Erythroblast (primary cell): Measurements from ENCODE around the gene PSMF1.
A peak's percentile ranks its signal among the peaks of the same experiment; 100 is the strongest.

Experiments
- DNase-seq, 2 experiments: peaks; one replicate each; lab custom pipeline; 2025; lab: John Stamatoyannopoulos, UW
- GATA1 ChIP-seq: IDR thresholded peaks from 2 replicates; pipeline ENCODE4 v1.6.1; 2011; ENCODE audit warnings: low read depth, mild to moderate bottlenecking, control low read depth, low read length, moderate library complexity
- POLR2A ChIP-seq: IDR thresholded peaks from 2 replicates; pipeline ENCODE4 v1.6.1; 2011; ENCODE audit warnings: mild to moderate bottlenecking, low read length

The PSMF1 gene

GRCh38 chr20:1199212-1199873, 80.9 kb downstream of the PSMF1 start:
- no peak for DNase-seq
- TF ChIP-seq POLR2A (no peak), GATA1 (no peak)

- TF ChIP-seq GATA1 (no peak), POLR2A (no peak)
Observed at GRCh38 chr20:1199964-1200363, 81.6 kb downstream of the PSMF1 start.

DNA sequence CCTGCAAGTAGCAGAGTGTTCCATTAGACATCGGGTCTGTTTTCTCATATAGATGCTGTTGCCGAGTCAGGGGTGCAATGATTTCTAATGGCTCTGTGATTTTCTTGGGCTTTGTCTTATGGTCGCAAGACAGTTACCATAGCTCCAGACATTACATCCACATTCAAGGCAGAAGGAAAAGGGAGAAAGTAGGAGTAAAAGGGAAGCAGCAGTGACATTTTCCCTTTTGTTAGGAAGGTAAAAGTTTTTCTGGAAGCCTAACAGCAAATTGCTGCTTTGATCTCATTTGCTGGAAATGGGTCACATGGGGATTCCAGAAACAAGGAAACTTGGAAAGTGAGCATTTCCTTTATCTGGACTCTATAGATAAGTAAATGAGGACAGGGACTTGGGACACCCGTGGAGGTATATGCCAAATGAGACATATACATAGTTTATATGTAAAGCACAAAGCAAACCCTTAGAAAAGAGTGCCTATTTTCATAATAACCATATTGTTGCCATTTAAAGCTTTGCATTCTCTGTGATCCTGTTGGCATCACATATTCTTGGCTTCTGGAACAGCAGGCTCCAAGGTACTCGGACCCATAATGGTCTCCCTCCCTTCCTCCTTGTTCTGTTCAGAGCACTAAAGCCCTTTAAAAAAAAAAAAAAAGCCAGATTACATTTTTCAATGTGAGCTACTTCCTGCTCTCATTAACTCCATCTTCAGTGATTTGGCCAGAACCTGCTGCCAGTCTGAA, 84.5 kb downstream of the PSMF1 start, which contains the start of gene C20orf202:
TSS of gene C20orf202 (plus strand) at position 693 of the 743 bp plus-strand sequence. CDS start 132 bp downstream, outside the sequence.
- TF ChIP-seq POLR2A = no peak
- no peak for TF ChIP-seq GATA1
- DNase-seq = no peak

More at GRCh38 chr20:1199964-1200363, 81.6 kb downstream of the PSMF1 start:
- no peak for DNase-seq

DNA sequence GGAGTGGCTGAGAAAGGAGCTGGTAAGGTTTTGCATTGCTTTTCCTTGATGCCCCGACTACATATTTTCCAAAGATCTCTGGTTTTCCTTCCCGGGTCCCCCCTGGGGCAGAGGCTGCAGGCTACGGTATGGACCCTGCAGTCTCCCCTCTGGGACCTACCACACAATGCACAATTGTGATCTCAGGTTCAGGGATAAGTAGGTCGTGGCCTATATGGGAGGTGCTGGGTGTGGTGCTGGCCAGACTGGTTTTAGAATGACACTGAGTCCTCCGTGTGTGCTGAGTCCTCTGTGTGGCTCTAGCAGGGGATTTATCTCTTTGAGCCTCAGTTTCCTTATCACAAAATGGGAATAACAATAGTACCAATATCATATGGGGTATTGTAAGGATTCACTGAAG, 85.2 kb downstream of the PSMF1 start:
- no peak for TF ChIP-seq GATA1
- TF ChIP-seq POLR2A = no peak

GRCh38 chr20:1204113-1204512, 85.7 kb downstream of the PSMF1 start:
- no peak for DNase-seq
- TF ChIP-seq GATA1 = no peak
- no peak for TF ChIP-seq POLR2A

More for the DNA sequence above, 85.2 kb downstream of the PSMF1 start:
- no peak for DNase-seq

- DNase-seq = no peak
- TF ChIP-seq POLR2A (no peak), GATA1 (no peak)
Observed at GRCh38 chr20:1204576-1204975, 86.2 kb downstream of the PSMF1 start.

DNA sequence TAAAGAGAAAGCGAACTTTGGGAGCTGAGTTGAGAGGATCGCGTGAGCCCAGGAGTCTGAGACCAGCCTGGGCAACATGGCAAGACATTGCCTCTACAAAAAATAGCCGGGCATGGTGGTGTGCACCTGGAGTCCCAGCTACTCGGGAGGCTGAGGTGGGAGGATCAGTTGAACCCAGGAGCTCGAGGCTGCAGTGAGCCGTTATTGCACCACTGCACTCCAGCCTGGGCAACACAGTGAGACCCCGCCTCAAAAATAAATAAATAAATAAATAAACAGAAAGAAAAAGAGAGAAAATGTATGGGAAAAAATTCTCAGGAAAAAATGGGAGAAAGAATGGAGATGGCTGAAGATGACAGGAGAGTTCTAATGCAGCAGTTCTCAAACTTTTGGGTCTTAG, 87.4 kb downstream of the PSMF1 start:
- no peak for TF ChIP-seq GATA1
- no peak for TF ChIP-seq POLR2A
- no peak for DNase-seq

- TF ChIP-seq GATA1 (no peak), POLR2A (no peak)
- DNase-seq = no peak
Observed at GRCh38 chr20:1206366-1207148, 88.2 kb downstream of the PSMF1 start.

DNA sequence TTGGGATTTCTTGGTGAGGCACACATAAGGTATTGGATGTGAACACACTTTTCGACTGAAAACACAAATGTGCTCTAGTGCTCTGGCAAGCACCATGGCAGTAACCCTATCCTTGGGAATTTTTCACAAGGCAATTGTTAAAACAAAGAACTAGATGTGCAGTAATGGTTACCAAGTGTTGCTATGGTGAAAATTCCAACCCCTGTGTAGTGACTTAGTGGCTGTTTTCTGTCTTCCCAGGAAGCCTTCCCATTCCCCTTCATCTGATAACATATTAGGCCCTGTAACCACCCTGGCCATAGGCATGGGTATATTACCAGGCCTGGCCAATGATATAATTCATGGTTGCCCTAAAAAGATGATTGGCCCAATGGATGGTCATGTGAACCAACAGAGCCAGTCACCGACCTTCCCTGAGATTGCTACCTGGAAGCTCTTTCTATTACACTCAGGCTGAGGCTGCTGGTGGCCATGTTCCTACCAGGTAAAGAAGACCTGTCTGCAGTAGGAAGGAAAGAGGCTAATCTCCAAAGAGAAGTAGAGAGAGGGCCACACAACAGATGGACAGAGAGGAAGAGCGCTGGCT, 89.0 kb downstream of the PSMF1 start:
- TF ChIP-seq GATA1 (no peak), POLR2A (no peak)
- DNase-seq = no peak

DNA sequence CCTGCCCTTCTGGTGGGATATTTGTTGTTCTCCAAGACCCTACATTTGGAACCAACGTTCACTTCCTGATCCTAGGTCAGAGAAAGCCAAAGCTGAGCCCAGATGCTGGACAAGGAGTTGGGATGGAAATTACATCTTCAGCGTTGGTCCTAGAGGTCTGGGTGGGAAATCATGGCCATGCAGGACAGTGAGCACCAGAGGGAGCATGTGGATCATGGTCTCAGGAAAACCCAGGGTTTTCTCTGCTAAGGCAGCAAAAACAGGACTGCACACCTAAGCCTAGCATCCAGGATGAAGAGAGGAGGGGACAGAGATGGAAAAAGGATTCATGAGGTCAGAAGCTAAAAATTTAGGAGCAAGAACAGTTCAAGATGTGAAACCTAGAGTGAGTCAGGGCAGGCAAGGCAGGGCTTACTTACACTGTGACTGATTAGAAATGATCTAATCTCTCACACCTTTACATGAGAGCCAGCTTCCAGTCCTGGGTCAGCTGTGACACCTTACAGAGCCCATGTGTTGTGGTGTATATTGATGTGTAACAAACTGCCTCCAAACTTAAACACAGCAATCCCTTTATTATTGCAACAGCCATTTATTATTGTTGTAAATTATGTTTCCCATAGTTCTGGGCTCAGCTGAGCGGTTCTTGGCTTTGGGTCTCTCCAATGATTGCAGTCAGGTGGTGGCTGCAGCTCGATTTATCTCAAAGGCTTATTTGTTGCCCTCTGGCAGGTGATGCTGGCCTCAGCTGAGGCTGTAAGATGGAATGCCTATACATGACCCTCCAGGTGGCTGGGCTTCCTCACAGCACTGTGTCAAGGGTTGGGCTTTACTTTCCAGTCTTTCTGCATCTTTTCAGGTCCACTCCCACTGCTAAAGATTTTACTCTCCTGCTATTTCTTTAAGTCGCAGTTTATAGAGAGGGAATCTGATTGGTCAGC, 91.3 kb downstream of the PSMF1 start:
- TF ChIP-seq POLR2A (no peak), GATA1 (no peak)
- DNase-seq = no peak

- no peak for DNase-seq
Observed at GRCh38 chr20:1210501-1210900, 92.1 kb downstream of the PSMF1 start.

DNA sequence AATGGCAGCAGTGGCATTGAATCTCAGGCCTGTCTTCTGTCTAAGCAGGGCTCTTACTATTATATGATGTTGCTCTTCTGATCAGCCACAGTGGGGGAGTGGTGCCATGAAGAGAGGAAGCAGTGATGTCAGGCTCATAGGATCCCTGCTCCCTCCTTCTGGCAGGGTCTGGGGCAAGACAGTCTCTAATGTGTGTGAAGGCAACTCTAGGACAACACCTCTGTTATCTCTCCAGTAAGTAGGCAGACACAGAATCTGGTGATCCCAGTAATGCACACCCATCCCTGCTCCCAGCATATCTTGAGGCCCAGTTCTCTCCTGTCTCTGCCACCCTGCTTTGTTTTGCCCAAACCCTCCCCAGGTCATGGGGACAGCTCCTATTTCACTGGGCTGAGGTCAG, 93.6 kb downstream of the PSMF1 start:
- TF ChIP-seq POLR2A (no peak), GATA1 (no peak)
- peak; percentile 75 to 89 for DNase-seq

More at GRCh38 chr20:1210501-1210900, 92.1 kb downstream of the PSMF1 start:
- no peak for TF ChIP-seq POLR2A
